HepG2 (cell line): Measurements from ENCODE around the gene HAGH. TPM values are rescaled to one million over a fixed set of nuclear protein-coding genes. Genes with fewer than 3 reads are reported as not detected.

Experiments used
- ATAC-seq: fragments of 200-7000 bp; cut with Tn5 transposase; 3 replicates; pipeline ENCODE4 v1.9.1; 2020; ENCODE audit warnings: mild to moderate bottlenecking, moderate library complexity
- BruUV-seq: library from RNA; stranded (reverse); fragments of 400-500 nt; replicated peaks from 2 replicates; lab custom pipeline; 2021; lab: Mats Ljungman, UMichigan
- CTCF ChIA-PET: fragments of 300-600 bp; formaldehyde crosslinking; extraction: SDS; loops from one replicate; lab custom pipeline; 2021; ENCODE audit warnings: low total read pairs, inconsistent platforms, low intra/inter-chr PET ratio; lab: Yijun Ruan, JAX
- POLR2A ChIA-PET: fragments of 350-600 bp; sonication (Branson Sonifier 250); formaldehyde crosslinking; loops from one replicate; lab custom pipeline; 2020; ENCODE audit warnings: antibody characterized with exemption, inconsistent platforms; lab: Yijun Ruan, JAX
- DNase-seq: peaks from one replicate; pipeline ENCODE4 v3.0.0-alpha.2; 2015; ENCODE audit warnings: low spot score
- FAIRE-seq: peaks from 3 replicates; lab custom pipeline; 2011; peaks lifted over from hg19 to GRCh38; lab: Jason Lieb, UNC
- H2AFZ ChIP-seq: one replicate; pipeline ENCODE4 v1.6.1; 2011; ENCODE audit warnings: low read length, inconsistent platforms
- H3K27ac ChIP-seq: fragments of 300-600 bp; 3 replicates; pipeline ENCODE4 v1.8.0; 2011; ENCODE audit warnings: mixed run types, mild to moderate bottlenecking, mixed read lengths, low read length, inconsistent platforms; ENCODE audit not compliant: insufficient read depth; ENCODE audit errors: extremely low read length
- H3K27me3 ChIP-seq, 2 experiments: fragments of 200-600 bp in 1 of 2; 2 replicates in 1 of 2; 3 replicates in 1 of 2; pipeline versions ENCODE4 v1.6.0 to v1.8.0; 2011; ENCODE audit warnings: low read length in 2 of 2, mild to moderate bottlenecking in 2 of 2, moderate library complexity in 2 of 2, inconsistent platforms in 1 of 2; ENCODE audit not compliant: insufficient read depth in 2 of 2, control insufficient read depth in 1 of 2
- H3K36me3 ChIP-seq, 2 experiments: fragments of 200-600 bp in 1 of 2; replicated peaks in 1 of 2; 2 replicates in 1 of 2; 3 replicates in 1 of 2; pipeline versions ENCODE4 v1.5.1 to v1.8.0; 2011; ENCODE audit warnings: low read length in 2 of 2, inconsistent platforms in 1 of 2; ENCODE audit not compliant: insufficient read depth in 2 of 2, control insufficient read depth in 1 of 2
- H3K4me1 ChIP-seq: 2 replicates; pipeline ENCODE4 v1.5.1; 2012; ENCODE audit warnings: low read length, inconsistent platforms; ENCODE audit not compliant: insufficient read depth
- H3K4me2 ChIP-seq: 2 replicates; pipeline ENCODE4 v1.6.0; 2011; ENCODE audit warnings: low read depth, low read length, inconsistent platforms
- H3K4me3 ChIP-seq, 3 experiments: fragments of 200-600 bp in 1 of 3; sonication (generic), shearing (Covaris generic) in 1 of 3; replicated peaks in 1 of 3; 2 replicates each; pipeline ENCODE4 v1.5.1; 2011 to 2016; ENCODE audit warnings: low read length in 3 of 3, inconsistent platforms in 2 of 3, low read depth in 2 of 3, mild to moderate bottlenecking in 2 of 3, control low read depth in 1 of 3, mixed read lengths in 1 of 3; ENCODE audit not compliant: insufficient read depth in 1 of 3
- H3K79me2 ChIP-seq: one replicate; pipeline ENCODE4 v1.6.1; 2011; ENCODE audit warnings: low read length, inconsistent platforms; ENCODE audit not compliant: insufficient read depth
- H3K9ac ChIP-seq: 2 replicates; pipeline ENCODE4 v1.6.0; 2011; ENCODE audit warnings: mild to moderate bottlenecking, low read depth, low read length, inconsistent platforms; ENCODE audit not compliant: insufficient read depth
- H3K9me3 ChIP-seq: 2 replicates; pipeline ENCODE4 v1.5.1; 2012; ENCODE audit warnings: mild to moderate bottlenecking, low read length
- H4K20me1 ChIP-seq: 2 replicates; pipeline ENCODE4 v1.6.0; 2011; ENCODE audit warnings: inconsistent platforms, mild to moderate bottlenecking, low read length, moderate library complexity; ENCODE audit not compliant: insufficient read depth
- AGO2 ChIP-seq: fragments of 200-400 bp; formaldehyde crosslinking; optimal IDR thresholded peaks from 2 replicates; pipeline ENCODE3; 2017; ENCODE audit warnings: mild to moderate bottlenecking, low read depth, low read length, moderate library complexity
- HMGXB3 ChIP-seq: sonication (generic); formaldehyde crosslinking; IDR thresholded peaks from 2 replicates; pipeline ENCODE4 v1.4.0; 2020; ENCODE audit warnings: missing genetic modification reagents, borderline replicate concordance
- IKZF1 ChIP-seq: fragments of 450-650 bp; IDR thresholded peaks from 2 replicates; pipeline ENCODE4 v1.7.1; 2016
- JUND ChIP-seq: sonication (generic); formaldehyde crosslinking; IDR thresholded peaks from 2 replicates; pipeline ENCODE4 v1.8.0; 2022; ENCODE audit warnings: mild to moderate bottlenecking, missing genetic modification reagents
- KDM4B ChIP-seq: sonication (generic); formaldehyde crosslinking; IDR thresholded peaks from 2 replicates; pipeline ENCODE4 v1.4.0; 2020; ENCODE audit warnings: missing genetic modification reagents
- NFRKB ChIP-seq: fragments of 450-650 bp; IDR thresholded peaks from 2 replicates; pipeline ENCODE4 v1.6.1; 2017
- NR2F1 ChIP-seq, 2 experiments: fragments of 450-650 bp in 1 of 2; formaldehyde crosslinking in 1 of 2; IDR thresholded peaks; 2 replicates each; pipeline versions ENCODE4 v1.5.0 to v1.6.1; 2016 to 2020; ENCODE audit warnings: mild to moderate bottlenecking in 1 of 2, missing compliant biosample characterization in 1 of 2, missing genetic modification reagents in 1 of 2, moderate library complexity in 1 of 2
- SRF ChIP-seq: IDR thresholded peaks from 2 replicates; pipeline ENCODE4 v1.6.1; 2011; ENCODE audit warnings: mild to moderate bottlenecking, low read depth, low read length, moderate library complexity
- ZBTB2 ChIP-seq: sonication (generic); formaldehyde crosslinking; IDR thresholded peaks from 2 replicates; pipeline ENCODE4 v1.8.0; 2022; ENCODE audit warnings: low read depth, missing genetic modification reagents
- ZC3H13 ChIP-seq: sonication (generic); formaldehyde crosslinking; IDR thresholded peaks from 2 replicates; pipeline ENCODE4 v1.8.1; 2023; ENCODE audit warnings: mild to moderate bottlenecking, missing genetic modification reagents, moderate library complexity
- ZNF292 ChIP-seq: sonication (generic); formaldehyde crosslinking; IDR thresholded peaks from 2 replicates; pipeline ENCODE4 v1.8.1; 2022; ENCODE audit warnings: mild to moderate bottlenecking, low read depth, missing genetic modification reagents, borderline replicate concordance
- ZNF547 ChIP-seq: sonication (generic); formaldehyde crosslinking; IDR thresholded peaks from 2 replicates; pipeline ENCODE4 v1.5.1; 2020; ENCODE audit warnings: mild to moderate bottlenecking, missing genetic modification reagents
- WGBS: methylation state at CpG from one replicate; pipeline ENCODE4 v1.1.6; 2017; ENCODE audit warnings: low lambda C conversion rate; 5-methylcytosine and 5-hydroxymethylcytosine counted together
- in situ Hi-C: cut with HindIII; loops from 2 replicates; pipeline ENCODE4 v1.10.0; 2017; ENCODE audit warnings: low pct_unique_long_range_greater_than_20kb; ENCODE audit not compliant: extremely low pct_ligation_motif_present
- intact Hi-C: fragments of 100-400 bp; cut with micrococcal nuclease; formaldehyde crosslinking; loops from one replicate; pipeline ENCODE4 v1.10.0; 2022; ENCODE audit not compliant: unreplicated experiment
- polyA plus RNA-seq, 8 experiments: library from polyadenylated mRNA; depleted of rRNA in 3 of 8; stranded (reverse) in 7 of 8; unstranded in 1 of 8; fragments of >200 nt; fragmentation: Illumina TruSeq in 4 of 8; extraction: Trizol in 4 of 8; gene quantifications; 2 replicates each; pipeline versions ENCODE4 v1.2.1 to v1.2.3, GENCODE V29; 2011 to 2016; ENCODE audit warnings: low read depth in 4 of 8, missing spikeins in 1 of 8, mixed read lengths in 1 of 8; ENCODE audit not compliant: insufficient read depth in 1 of 8
- total RNA-seq, 5 experiments: library from RNA; depleted of rRNA; stranded (reverse); fragments of >200 nt; fragmentation: Illumina TruSeq; extraction: Trizol; gene quantifications; 2 replicates each; pipeline ENCODE4 v1.2.3, GENCODE V29; 2016; ENCODE audit warnings: low read depth in 1 of 5

The HAGH gene
- total and polyA plus RNA-seq, 2 of the 13 experiments (the other 11 are each of a cell fraction or from before 2014, with no cell fraction given) = 70.4 to 95.4 TPM

- DNase-seq (no peak), ATAC-seq (no peak), FAIRE-seq (no peak)
- Histone ChIP-seq H3K79me2 (no peaks in the 10 kb centered on the region), H3K4me2 (no peak overlapping the region), H2AFZ (no peak overlapping the region), H4K20me1 (no peaks in the 10 kb centered on the region), H3K27ac (no peak overlapping the region), H3K9me3 (no peaks in the 10 kb centered on the region), H3K4me3 (no peak overlapping the region), H3K4me1 (peaks cover 2% of the 10 kb centered on the region)
- intact Hi-C loops = no loop called here
- in situ Hi-C loops = no loop called here
- POLR2A ChIA-PET = no interaction called here
- WGBS = 98% methylated on average over 7 of the region's 24 CpGs
- BruUV-seq = no TSS peak
- TF ChIP-seq ZNF292 (CRISPR knock-in tag) = no peak
- TF ChIP-seq NR2F1 (CRISPR knock-in tag; IDR thresholded peaks at IDR 0.05) = 0 out of 4 replicates have a peak, but pooled peaks of 1 of the 2 experiments have one; percentile 16
- peak; percentile 37 for TF ChIP-seq AGO2
- TF ChIP-seq, all 625 proteins: peak for 2
- CTCF ChIA-PET = no interaction called here
- peaks cover 23 to 38% of the 10 kb centered on the region in 2 experiments; a peak in 4 of 5 replicates for H3K36me3 ChIP-seq
- no peaks in the 10 kb centered on the region for H3K27me3 ChIP-seq
- no peak overlapping the region for H3K9ac ChIP-seq
These were observed 63.6 kb downstream of the HAGH start for GRCh38 chr16:1762879-1763520.

GRCh38 chr16:1762196-1762878 lies 64.3 kb downstream of the HAGH start:
- in situ Hi-C loops = no loop called here
- H4K20me1 ChIP-seq = no peaks in the 10 kb centered on the region
- H3K36me3 ChIP-seq = peaks cover 22 to 35% of the 10 kb centered on the region in 2 experiments; a peak in 4 of 5 replicates
- no peaks in the 10 kb centered on the region for H3K27me3 ChIP-seq
- H3K4me3 ChIP-seq = no peak overlapping the region
- H2AFZ ChIP-seq = no peak overlapping the region
- H3K9ac ChIP-seq = no peak overlapping the region
- peaks cover 9% of the 10 kb centered on the region for H3K4me1 ChIP-seq
- H3K79me2 ChIP-seq = no peaks in the 10 kb centered on the region
- ChIA-PET POLR2A (no interaction called here), CTCF (no interaction called here)
- intact Hi-C loops = no loop called here
- DNase-seq (no peak), FAIRE-seq (no peak), ATAC-seq (no peak)
- no TSS peak for BruUV-seq
- 97% methylated on average over 20 of the region's 30 CpGs for WGBS
- H3K27ac ChIP-seq = no peak overlapping the region
- no peak overlapping the region for H3K4me2 ChIP-seq
- no peaks in the 10 kb centered on the region for H3K9me3 ChIP-seq
- no peak for TF ChIP-seq HMGXB3 (CRISPR knock-in tag)
- no peak for TF ChIP-seq NFRKB
- no peak for TF ChIP-seq ZC3H13 (CRISPR knock-in tag)
- TF ChIP-seq SRF = no peak
- TF ChIP-seq JUND = no peak
- no peak for TF ChIP-seq ZBTB2
- no peak for TF ChIP-seq KDM4B (CRISPR knock-in tag)
- no peak for TF ChIP-seq ZNF547 (CRISPR knock-in tag)
- no peak for TF ChIP-seq IKZF1
